ENCODE measurements around the gene MRGPRX2.

- no peak for TF ChIP-seq CTCF (IDR thresholded peaks at IDR 0.05; ENCODE audit: low read depth, low read length)
- no peak for TF ChIP-seq EZH2phosphoT487 (IDR thresholded peaks at IDR 0.05; ENCODE audit: low read depth)
Observed at GRCh38 chr11:19102521-19102900, 42.0 kb upstream of the MRGPRX2 start.

Data from OCI-LY3 (cell line).